ENCODE measurements around the gene CDK13. TPM values are rescaled to one million over a fixed set of nuclear protein-coding genes. Genes with fewer than 3 reads are reported as not detected.
"Not testable (repeated sequence)": the region's sequence is repeated elsewhere in the genome, so short reads cannot be mapped to it uniquely, and the experiment has no call there.

Gene CDK13
- total RNA-seq, 2 donors from 2014 or later: 37.6 to 41.3 TPM

DNA sequence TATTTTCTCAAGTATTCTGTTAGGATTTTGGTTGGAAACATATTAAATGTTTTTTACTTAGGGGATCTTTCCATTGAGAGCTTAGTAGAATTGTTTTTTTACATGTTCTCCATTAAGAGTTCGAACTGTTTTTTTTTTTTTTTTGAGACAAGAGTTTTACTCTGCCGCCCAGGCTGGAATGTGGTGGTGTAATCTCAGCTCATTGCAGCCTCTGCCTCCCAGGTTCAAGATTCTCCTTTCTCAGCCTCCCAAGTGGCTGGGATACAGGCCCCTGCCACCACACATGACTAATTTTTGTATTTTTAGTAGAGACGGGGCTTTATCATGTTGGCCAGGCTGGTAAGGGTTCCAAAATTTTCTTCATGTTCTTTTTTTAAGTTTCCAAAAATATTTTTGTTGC is 151.1 kb downstream of the CDK13 start:
- ATAC-seq (no peak), DNase-seq (ENCODE audit: low spot score in 2 of 2) (no peak)
- H3K27ac Mint-ChIP-seq: no peak overlapping the region
- H3K9me3 Mint-ChIP-seq: no peaks in the 10 kb centered on the region
- H3K36me3 Mint-ChIP-seq: peaks cover 0 to 2% of the 10 kb centered on the region in 2 donors

DNA sequence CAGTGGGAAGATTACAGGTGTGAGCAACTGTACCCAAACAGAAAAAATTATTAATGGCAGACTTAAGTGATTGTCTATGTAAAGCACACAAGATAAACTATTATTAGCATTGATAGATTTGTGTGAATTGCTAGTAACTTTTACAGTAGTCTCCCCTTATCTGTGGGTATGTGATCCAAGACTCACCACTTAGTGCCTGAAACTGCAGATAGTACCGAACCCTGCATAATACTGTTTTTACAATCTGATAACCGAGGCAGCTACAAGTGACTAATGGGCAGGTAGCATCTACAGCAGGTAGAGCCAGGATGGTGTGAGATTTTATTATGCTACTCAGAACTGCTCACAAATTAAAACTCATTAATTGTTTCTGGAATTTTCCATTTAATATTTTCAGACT is 152.8 kb downstream of the CDK13 start:
- DNase-seq (ENCODE audit: low spot score in 2 of 2) (no peak), ATAC-seq (no peak)
- Mint-ChIP-seq H3K27ac (no peak overlapping the region), H3K36me3 (no peaks in the 10 kb centered on the region), H3K9me3 (no peaks in the 10 kb centered on the region)

DNA sequence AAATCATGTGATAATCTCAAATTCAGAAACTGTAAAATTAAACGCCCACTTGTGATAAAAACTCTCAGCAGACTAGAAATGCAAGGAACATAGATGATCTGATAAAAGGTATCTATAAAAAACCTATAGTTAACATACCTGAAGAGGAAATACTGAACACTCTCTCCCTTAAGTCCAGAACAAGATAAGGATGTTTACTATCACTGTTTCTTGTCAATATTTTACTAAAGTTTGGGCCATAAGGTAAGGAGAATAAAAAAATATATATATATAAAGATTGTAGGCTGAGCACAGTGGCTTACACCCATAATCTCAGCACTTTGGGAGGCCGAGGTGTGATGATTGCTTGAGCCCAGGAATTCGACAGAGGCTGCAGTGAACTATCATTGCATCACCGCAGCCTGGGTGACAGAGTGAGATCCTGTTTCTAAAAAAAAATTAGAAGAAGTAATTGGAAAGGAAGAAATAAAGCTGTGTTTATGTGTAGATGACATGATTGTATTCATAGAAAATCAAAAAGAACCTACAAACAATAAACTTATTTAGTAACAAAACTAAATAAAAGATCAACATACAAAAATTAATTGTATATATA is 155.9 kb downstream of the CDK13 start:
- Mint-ChIP-seq H3K9me3 (no peaks in the 10 kb centered on the region), H3K36me3 (no peaks in the 10 kb centered on the region), H3K27ac (no peak overlapping the region)
- no peak for ATAC-seq
- DNase-seq (ENCODE audit: low spot score in 2 of 2): no peak

GRCh38 chr7:40115936-40116335 is 165.9 kb downstream of the CDK13 start:
- DNase-seq (ENCODE audit: low spot score in 2 of 2) (no peak), ATAC-seq (no peak)
- H3K36me3 Mint-ChIP-seq: no peaks in the 10 kb centered on the region
- no peak overlapping the region for H3K27ac Mint-ChIP-seq
- no peaks in the 10 kb centered on the region for H3K9me3 Mint-ChIP-seq

DNA sequence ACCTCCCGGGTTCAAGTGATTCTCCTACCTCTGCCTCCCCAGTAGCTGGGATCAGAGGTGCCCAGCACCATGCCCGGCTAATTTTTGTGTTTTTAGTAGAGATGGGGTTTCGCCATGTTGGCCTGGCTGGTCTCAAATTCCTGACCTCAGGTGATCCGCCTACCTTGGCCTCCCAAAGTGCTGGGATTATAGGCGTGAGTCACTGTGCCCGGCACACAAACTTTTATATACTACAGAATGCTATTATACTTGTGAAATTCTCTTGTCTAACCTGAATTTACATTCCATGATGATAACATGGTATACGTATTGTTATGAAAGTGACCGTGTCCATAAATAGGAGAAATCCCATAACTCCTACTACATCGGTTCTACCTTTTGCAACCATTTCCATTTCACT is 167.1 kb downstream of the CDK13 start:
- H3K9me3 Mint-ChIP-seq; ATAC-seq; H3K36me3 Mint-ChIP-seq; H3K27ac Mint-ChIP-seq; DNase-seq (ENCODE audit: low spot score in 2 of 2): not testable (repeated sequence)

DNA sequence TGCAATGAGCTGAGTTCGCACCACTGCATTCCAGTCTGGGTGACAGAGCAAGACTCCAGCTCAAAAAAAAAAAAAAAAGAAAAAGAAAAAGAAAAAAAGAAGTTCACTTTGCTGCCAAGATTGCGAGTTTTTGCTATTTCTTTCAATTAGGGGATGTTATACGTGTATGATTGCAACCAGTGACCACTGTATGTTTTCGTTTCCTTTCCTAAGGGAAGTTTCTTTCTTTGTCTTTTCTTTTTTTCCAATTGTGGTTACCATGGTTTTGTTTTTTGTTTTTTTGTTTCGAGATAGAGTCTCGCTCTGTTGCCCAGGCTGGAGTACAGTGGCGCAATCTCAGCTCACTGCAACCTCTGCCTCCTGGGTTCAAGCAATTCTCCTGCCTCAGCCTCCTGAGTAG is 168.1 kb downstream of the CDK13 start:
- not testable (repeated sequence) for H3K36me3 Mint-ChIP-seq; DNase-seq (ENCODE audit: low spot score in 2 of 2); H3K27ac Mint-ChIP-seq; ATAC-seq; H3K9me3 Mint-ChIP-seq

GRCh38 chr7:40120020-40120419 is 170.0 kb downstream of the CDK13 start:
- Mint-ChIP-seq H3K27ac (no peak overlapping the region), H3K9me3 (no peaks in the 10 kb centered on the region), H3K36me3 (no peaks in the 10 kb centered on the region)
- ATAC-seq (no peak), DNase-seq (ENCODE audit: low spot score in 2 of 2) (no peak)

- not testable (repeated sequence) for ATAC-seq, H3K27ac Mint-ChIP-seq
Observed at GRCh38 chr7:40122100-40122939, 172.3 kb downstream of the CDK13 start.

DNA sequence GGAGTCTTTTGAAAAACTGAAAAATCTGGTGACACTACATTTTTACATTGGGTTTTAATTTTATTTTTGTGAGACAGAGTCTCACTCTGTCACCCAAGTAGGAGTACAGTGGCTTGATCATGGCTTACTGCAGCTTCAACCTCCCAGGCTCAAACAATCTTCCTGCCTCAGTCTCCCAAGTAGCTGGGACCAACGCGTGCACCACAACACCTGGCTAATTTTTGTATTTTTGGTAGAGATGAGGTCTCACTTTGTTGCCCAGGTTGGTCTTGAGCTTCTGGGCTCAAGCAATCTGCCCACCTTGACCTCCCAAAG is 172.8 kb downstream of the CDK13 start:
- no peak for DNase-seq (ENCODE audit: low spot score in 2 of 2)
- Mint-ChIP-seq H3K9me3 (no peaks in the 10 kb centered on the region), H3K27ac (no peak overlapping the region), H3K36me3 (no peaks in the 10 kb centered on the region)
- no peak for ATAC-seq

More at GRCh38 chr7:40122100-40122939, 172.3 kb downstream of the CDK13 start:
- H3K9me3 Mint-ChIP-seq; DNase-seq (ENCODE audit: low spot score in 2 of 2); H3K36me3 Mint-ChIP-seq: not testable (repeated sequence)

DNA sequence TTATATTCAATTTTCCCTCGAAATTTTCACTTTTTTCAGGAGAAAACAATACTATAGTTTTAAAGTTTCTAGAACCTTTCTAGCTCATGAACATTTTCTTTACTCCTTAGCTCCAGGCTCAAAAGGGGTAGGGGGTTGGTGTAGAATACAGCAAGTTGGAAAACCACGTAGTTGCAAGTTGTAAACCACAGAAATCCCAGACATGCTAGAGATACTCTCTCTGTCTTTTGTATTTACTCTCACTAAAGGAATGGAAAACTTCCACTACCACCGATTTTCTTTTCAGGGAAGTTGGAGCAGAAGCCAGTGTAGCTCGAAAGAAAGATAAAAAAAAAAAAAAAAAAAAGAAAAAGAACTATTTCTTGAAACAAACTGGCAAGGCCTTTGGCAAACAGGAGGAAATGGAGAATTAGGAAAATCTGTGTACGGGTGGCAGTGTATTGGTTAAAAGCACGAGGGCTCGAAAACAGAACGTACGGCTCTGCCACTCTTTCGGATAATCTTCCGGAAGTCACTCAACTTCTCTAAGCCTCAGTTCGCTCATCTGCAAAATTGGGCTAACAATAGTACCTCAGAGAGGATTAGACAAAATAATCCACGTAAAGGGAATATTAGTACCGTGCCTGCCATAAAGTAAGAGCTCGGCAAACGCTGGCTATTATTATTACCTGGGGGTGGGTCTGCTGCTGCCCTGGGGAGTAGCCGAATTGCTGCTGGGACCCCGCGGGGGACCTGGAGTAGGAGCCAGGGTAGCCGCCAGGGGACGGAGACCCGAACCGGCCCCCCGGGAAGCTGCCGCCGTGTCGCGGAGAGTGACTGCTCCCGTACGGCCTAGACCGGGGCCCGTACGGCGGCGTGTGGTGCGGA is 183.7 kb downstream of the CDK13 start:
- DNase-seq (ENCODE audit: low spot score in 2 of 2) (no peak), ATAC-seq (peak in 1 of 2 donors; percentile 6)
- no peaks in the 10 kb centered on the region for H3K9me3 Mint-ChIP-seq
- H3K36me3 Mint-ChIP-seq: peaks cover 0 to 14% of the 10 kb centered on the region in 2 donors
- H3K27ac Mint-ChIP-seq: peak overlapping the region; percentile 91 to 94

GRCh38 chr7:40134428-40135316 is 184.6 kb downstream of the CDK13 start, which contains the start of the genes MPLKIP and SUGCT:
MPLKIP (minus strand) TSS chr7:40134622; CDS start chr7:40134567, 55 bp downstream.
SUGCT (plus strand) TSS chr7:40135005.
- peaks cover 0 to 9% of the 10 kb centered on the region in 2 donors for H3K36me3 Mint-ChIP-seq
- DNase-seq (ENCODE audit: low spot score in 2 of 2) (peak; percentile 88), ATAC-seq (peak; percentile 88 to 91)
- H3K9me3 Mint-ChIP-seq: no peaks in the 10 kb centered on the region
- H3K27ac Mint-ChIP-seq: peak within 1 kb of the TSS; percentile 91 to 97

DNA sequence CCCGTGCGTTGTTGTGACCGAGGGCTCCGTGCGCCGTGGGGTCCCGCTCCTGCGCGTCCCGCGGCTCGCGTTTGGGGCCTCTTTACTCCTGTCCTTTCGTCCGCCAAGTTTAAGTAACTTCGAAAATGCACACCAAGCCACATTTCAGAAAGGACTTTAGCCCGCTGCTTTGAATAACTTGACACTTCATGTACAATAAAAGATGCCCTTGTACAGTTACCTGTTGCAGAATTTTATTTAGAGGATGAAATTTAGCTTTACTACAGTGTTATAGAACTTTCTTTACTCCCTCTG is 185.2 kb downstream of the CDK13 start:
- ATAC-seq (no peak), DNase-seq (ENCODE audit: low spot score in 2 of 2) (no peak)
- Mint-ChIP-seq H3K27ac (peak overlapping the region in 1 of 2 donors; percentile 44), H3K9me3 (no peaks in the 10 kb centered on the region), H3K36me3 (peaks cover 0 to 9% of the 10 kb centered on the region in 2 donors)

DNA sequence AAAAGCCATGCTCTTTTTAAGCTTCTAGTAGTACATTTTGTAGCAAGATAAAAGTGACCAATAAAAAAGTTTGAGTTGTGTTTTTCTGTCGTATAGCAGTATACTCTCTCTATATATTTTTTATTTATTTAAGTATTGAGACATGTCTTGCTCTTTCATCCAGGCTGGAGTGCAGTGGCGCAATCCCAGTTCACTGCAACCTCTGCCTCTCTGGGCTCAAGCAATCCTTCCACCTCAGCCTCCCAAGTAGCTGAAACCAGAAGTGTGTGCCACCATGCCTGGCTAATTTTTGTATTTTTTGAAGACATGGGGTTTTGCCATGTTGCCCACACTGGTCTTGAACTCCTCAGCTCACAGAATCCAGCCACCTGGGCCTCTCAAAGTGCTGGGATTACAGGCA is 187.5 kb downstream of the CDK13 start:
- ATAC-seq (no peak), DNase-seq (ENCODE audit: low spot score in 2 of 2) (no peak)
- H3K36me3 Mint-ChIP-seq: no peaks in the 10 kb centered on the region
- H3K27ac Mint-ChIP-seq: no peak overlapping the region
- no peaks in the 10 kb centered on the region for H3K9me3 Mint-ChIP-seq

- no peak overlapping the region for H3K27ac Mint-ChIP-seq
- DNase-seq (ENCODE audit: low spot score in 2 of 2) (no peak), ATAC-seq (no peak)
- H3K36me3 Mint-ChIP-seq: no peaks in the 10 kb centered on the region
- no peaks in the 10 kb centered on the region for H3K9me3 Mint-ChIP-seq
Observed at GRCh38 chr7:40138973-40139372, 188.9 kb downstream of the CDK13 start.

DNA sequence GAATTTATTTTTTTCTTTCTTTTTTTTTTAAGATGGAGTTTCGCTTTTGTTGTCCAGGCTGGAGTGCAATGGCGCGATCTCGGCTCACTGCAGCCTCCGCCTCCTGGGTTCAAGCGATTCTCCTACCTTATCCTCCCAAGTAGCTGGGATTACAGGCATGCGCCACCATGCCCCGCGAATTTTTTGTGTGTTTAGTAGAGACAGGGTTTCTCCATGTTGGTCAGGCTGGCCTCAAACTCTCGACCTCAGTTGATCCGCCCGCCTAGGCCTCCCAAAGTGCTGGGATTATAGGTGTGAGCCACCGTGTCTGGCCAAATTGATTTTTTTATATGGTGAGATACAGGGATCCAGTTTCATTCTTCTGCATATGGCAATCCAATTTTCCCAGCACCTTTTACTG is 189.8 kb downstream of the CDK13 start:
- not testable (repeated sequence) for H3K9me3 Mint-ChIP-seq; H3K27ac Mint-ChIP-seq; H3K36me3 Mint-ChIP-seq; DNase-seq (ENCODE audit: low spot score in 2 of 2); ATAC-seq

- H3K27ac Mint-ChIP-seq, ATAC-seq, H3K36me3 Mint-ChIP-seq: not testable (repeated sequence)
Observed at GRCh38 chr7:40141916-40142315, 191.9 kb downstream of the CDK13 start.

More at GRCh38 chr7:40141916-40142315, 191.9 kb downstream of the CDK13 start:
- H3K9me3 Mint-ChIP-seq; DNase-seq (ENCODE audit: low spot score in 2 of 2): not testable (repeated sequence)

Data from activated naive CD4-positive, alpha-beta T cell treated with anti-CD3 and anti-CD28 coated beads, Interleukin-2, amount 50 U/mL, for 72 hours (primary cell).